ENCODE measurements around the gene RECQL5.

Gene RECQL5

GRCh38 chr17:75645501-75645888, 21.5 kb downstream of the RECQL5 start:
- no peak for TF ChIP-seq CTCF (IDR thresholded peaks at IDR 0.05; ENCODE audit: low read depth, low read length, missing control alignments)
- no peak overlapping the region for H3K4me3 ChIP-seq (replicated peaks; ENCODE audit: low read depth, low read length)
- no peak for DNase-seq (ENCODE audit: extremely low read depth, low read depth)

- no peak overlapping the region for H3K4me3 ChIP-seq (replicated peaks; ENCODE audit: low read depth, low read length)
- TF ChIP-seq CTCF (IDR thresholded peaks at IDR 0.05; ENCODE audit: low read depth, low read length, missing control alignments), result no peak
- DNase-seq (ENCODE audit: extremely low read depth, low read depth), result no peak
Measured at GRCh38 chr17:75643643-75644017, 23.3 kb downstream of the RECQL5 start.

DNA sequence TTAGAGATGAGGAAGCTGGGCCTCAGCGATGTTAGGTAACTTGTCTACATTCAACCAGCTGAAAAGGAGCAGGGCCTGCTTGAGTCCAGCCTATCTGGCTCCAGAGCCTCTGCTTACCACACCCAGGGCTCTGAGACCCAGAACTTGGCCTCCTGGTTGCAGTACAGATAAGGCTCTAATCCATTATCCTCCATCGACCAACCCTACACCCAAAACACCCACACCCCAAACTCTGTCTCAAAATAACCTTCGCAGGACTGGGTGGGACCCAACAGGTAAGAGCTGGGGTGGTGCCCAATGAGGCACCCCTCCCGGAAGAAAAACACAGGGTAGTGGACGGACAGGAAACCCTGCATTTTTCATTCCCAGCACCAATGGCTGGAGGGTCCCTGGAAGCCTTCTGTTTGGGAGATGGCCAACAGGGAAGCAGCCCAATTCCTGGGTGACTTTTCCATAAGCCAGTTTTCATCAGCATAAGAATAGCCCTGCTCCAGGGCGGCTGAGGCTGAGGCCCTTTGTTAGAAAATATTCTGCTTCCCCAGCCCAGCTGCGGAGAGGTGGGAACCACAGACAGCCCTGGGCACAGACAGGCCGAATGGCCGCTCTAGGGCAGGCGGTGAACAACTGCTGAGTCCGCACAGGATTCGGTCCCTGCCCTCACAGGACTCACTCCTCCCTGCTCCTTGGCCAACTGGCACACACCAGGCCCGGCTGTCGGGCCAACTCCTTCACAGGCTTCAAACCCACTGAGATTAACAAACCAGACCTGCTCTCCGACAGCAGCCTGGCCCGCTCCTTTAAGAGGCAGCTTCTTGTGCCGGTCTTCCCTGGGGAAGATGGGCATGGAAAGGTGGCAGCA, 23.9 kb downstream of the RECQL5 start:
- TF ChIP-seq CTCF (IDR thresholded peaks at IDR 0.05; ENCODE audit: low read depth, low read length, missing control alignments), result no peak
- DNase-seq (ENCODE audit: extremely low read depth, low read depth), result no peak
- H3K4me3 ChIP-seq (replicated peaks; ENCODE audit: low read depth, low read length), result no peak overlapping the region

GRCh38 chr17:75642182-75642783, 24.7 kb downstream of the RECQL5 start:
- no peak for TF ChIP-seq CTCF (IDR thresholded peaks at IDR 0.05; ENCODE audit: low read depth, low read length, missing control alignments)
- no peak overlapping the region for H3K4me3 ChIP-seq (replicated peaks; ENCODE audit: low read depth, low read length)
- no peak for DNase-seq (ENCODE audit: extremely low read depth, low read depth)

GRCh38 chr17:75641343-75641742, 25.6 kb downstream of the RECQL5 start:
- H3K4me3 ChIP-seq (replicated peaks; ENCODE audit: low read depth, low read length), result no peak overlapping the region
- no peak for DNase-seq (ENCODE audit: extremely low read depth, low read depth)
- TF ChIP-seq CTCF (IDR thresholded peaks at IDR 0.05; ENCODE audit: low read depth, low read length, missing control alignments), result no peak

DNA sequence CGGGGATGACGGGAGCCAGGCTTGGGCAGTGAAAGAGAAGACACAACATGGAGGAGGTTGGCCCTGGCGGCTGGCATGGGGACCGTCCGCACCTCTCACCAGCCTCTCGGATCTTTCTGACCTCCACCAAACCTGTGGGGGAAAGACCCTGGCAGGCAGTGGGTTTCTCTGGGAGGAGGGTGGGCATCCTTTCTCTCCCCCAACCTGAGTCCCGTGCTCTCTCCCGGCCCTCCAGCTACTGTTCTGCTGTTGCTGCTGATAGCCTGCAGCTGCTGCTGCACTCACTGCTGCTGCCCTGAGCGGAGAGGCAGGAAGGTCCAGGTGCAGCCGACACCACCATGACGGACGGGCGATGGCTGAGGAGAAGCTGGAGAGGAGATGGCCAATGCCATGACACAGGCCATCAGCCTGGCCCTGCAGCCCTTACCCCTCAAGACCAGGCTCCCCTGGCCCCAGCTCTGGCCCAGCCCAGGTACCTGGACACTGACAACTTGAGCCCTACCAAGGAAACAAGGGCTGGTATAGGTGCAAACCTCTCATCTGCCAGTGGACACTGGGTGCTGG, 26.3 kb downstream of the RECQL5 start:
- no peak for TF ChIP-seq CTCF (IDR thresholded peaks at IDR 0.05; ENCODE audit: low read depth, low read length, missing control alignments)
- no peak overlapping the region for H3K4me3 ChIP-seq (replicated peaks; ENCODE audit: low read depth, low read length)
- no peak for DNase-seq (ENCODE audit: extremely low read depth, low read depth)

All from HFF-Myc (cell line).